Osteoblast (primary cell): ENCODE data around the gene NUBPL. TPM values are rescaled to one million over a fixed set of nuclear protein-coding genes. Genes with fewer than 3 reads are reported as not detected.
A peak's percentile ranks its signal among the peaks of the same experiment; 100 is the strongest.

ENCODE experiments used
- DNase-seq: peaks from one replicate; pipeline ENCODE4 v3.0.0; 2011; ENCODE audit warnings: low spot score, mixed read lengths; ENCODE audit not compliant: insufficient read length; ENCODE audit errors: missing footprints
- H2AFZ ChIP-seq: 2 replicates; pipeline ENCODE4 v1.6.0; 2011; ENCODE audit warnings: mild to moderate bottlenecking, low read length
- H3K27ac ChIP-seq: 2 replicates; pipeline ENCODE4 v1.5.1; 2011; ENCODE audit warnings: mild to moderate bottlenecking, low read depth, low read length, moderate library complexity
- H3K27me3 ChIP-seq: 2 replicates; pipeline ENCODE4 v1.6.0; 2012; ENCODE audit warnings: mild to moderate bottlenecking, control low read depth, inconsistent platforms, low read length, moderate library complexity; ENCODE audit not compliant: insufficient read depth
- H3K36me3 ChIP-seq: 2 replicates; pipeline ENCODE4 v1.5.1; 2011; ENCODE audit warnings: mild to moderate bottlenecking, low read length, control low read depth, moderate library complexity; ENCODE audit not compliant: insufficient read depth
- H3K4me1 ChIP-seq: 2 replicates; pipeline ENCODE4 v1.5.1; 2011; ENCODE audit warnings: mild to moderate bottlenecking, low read length, control low read depth, moderate library complexity; ENCODE audit not compliant: insufficient read depth
- H3K4me2 ChIP-seq: 2 replicates; pipeline ENCODE4 v1.6.0; 2011; ENCODE audit warnings: mild to moderate bottlenecking, low read length; ENCODE audit not compliant: insufficient read depth
- H3K4me3 ChIP-seq: fragments of 200-600 bp; sonication (generic); 3 replicates; pipeline ENCODE4 v1.5.1; 2012; ENCODE audit warnings: mild to moderate bottlenecking, low read length, inconsistent platforms; ENCODE audit not compliant: insufficient read depth
- H3K79me2 ChIP-seq: 2 replicates; pipeline ENCODE4 v1.6.0; 2012; ENCODE audit warnings: mild to moderate bottlenecking, low read length, control low read depth, inconsistent platforms; ENCODE audit not compliant: insufficient read depth
- H3K9me3 ChIP-seq: 2 replicates; pipeline ENCODE4 v1.5.1; 2011; ENCODE audit warnings: low read depth, low read length, control low read depth
- H4K20me1 ChIP-seq: 2 replicates; pipeline ENCODE4 v1.6.0; 2012; ENCODE audit warnings: mild to moderate bottlenecking, low read length, control low read depth; ENCODE audit not compliant: insufficient read depth
- CTCF ChIP-seq: IDR thresholded peaks from 2 replicates; pipeline ENCODE4 v1.5.1; 2011; ENCODE audit warnings: mild to moderate bottlenecking, low read depth, low read length, moderate library complexity; ENCODE audit errors: extremely low read depth
- total RNA-seq: library from RNA; depleted of rRNA; stranded (reverse); fragments of >200 nt; gene quantifications from 2 replicates; pipeline ENCODE4 v1.2.3, GENCODE V29; 2012

The NUBPL gene
- total RNA-seq, 1 donor = 11.6 TPM

- Histone ChIP-seq H3K9me3 (no peaks in the 10 kb centered on the region), H2AFZ (no peak overlapping the region), H3K27me3 (no peaks in the 10 kb centered on the region), H4K20me1 (no peaks in the 10 kb centered on the region), H3K4me3 (no peak overlapping the region), H3K27ac (peak overlapping the region; percentile 65), H3K79me2 (no peaks in the 10 kb centered on the region), H3K4me2 (peak overlapping the region; percentile 52), H3K4me1 (peaks cover 25% of the 10 kb centered on the region), H3K36me3 (no peaks in the 10 kb centered on the region)
- no peak for TF ChIP-seq CTCF
- peak; percentile 17 for DNase-seq
These were observed 320.5 kb downstream of the NUBPL start for GRCh38 chr14:31881531-31882310.

- Histone ChIP-seq H3K36me3 (no peaks in the 10 kb centered on the region), H3K27ac (no peak overlapping the region), H3K79me2 (no peaks in the 10 kb centered on the region), H3K9me3 (no peaks in the 10 kb centered on the region), H3K4me2 (no peak overlapping the region), H3K4me1 (peaks cover 21% of the 10 kb centered on the region), H2AFZ (no peak overlapping the region), H3K27me3 (peaks cover 4% of the 10 kb centered on the region), H4K20me1 (no peaks in the 10 kb centered on the region), H3K4me3 (no peak overlapping the region)
- DNase-seq = no peak
- no peak for TF ChIP-seq CTCF
These were observed 323.0 kb downstream of the NUBPL start for GRCh38 chr14:31884238-31884637.

GRCh38 chr14:31884776-31885379, 323.7 kb downstream of the NUBPL start:
- H2AFZ ChIP-seq = no peak overlapping the region
- no peak overlapping the region for H3K4me3 ChIP-seq
- no peaks in the 10 kb centered on the region for H3K79me2 ChIP-seq
- no peaks in the 10 kb centered on the region for H3K36me3 ChIP-seq
- TF ChIP-seq CTCF = no peak
- peaks cover 4% of the 10 kb centered on the region for H3K27me3 ChIP-seq
- no peaks in the 10 kb centered on the region for H3K9me3 ChIP-seq
- no peak overlapping the region for H3K27ac ChIP-seq
- peak; percentile 25 for DNase-seq
- no peak overlapping the region for H3K4me2 ChIP-seq
- H4K20me1 ChIP-seq = no peaks in the 10 kb centered on the region
- peaks cover 21% of the 10 kb centered on the region for H3K4me1 ChIP-seq

GRCh38 chr14:31886156-31886835, 325.1 kb downstream of the NUBPL start:
- peaks cover 4% of the 10 kb centered on the region for H3K27me3 ChIP-seq
- no peak overlapping the region for H3K4me3 ChIP-seq
- TF ChIP-seq CTCF = no peak
- no peak for DNase-seq
- no peaks in the 10 kb centered on the region for H4K20me1 ChIP-seq
- peaks cover 17% of the 10 kb centered on the region for H3K4me1 ChIP-seq
- H2AFZ ChIP-seq = no peak overlapping the region
- no peak overlapping the region for H3K4me2 ChIP-seq
- H3K27ac ChIP-seq = no peak overlapping the region
- H3K79me2 ChIP-seq = no peaks in the 10 kb centered on the region
- no peaks in the 10 kb centered on the region for H3K36me3 ChIP-seq
- H3K9me3 ChIP-seq = no peaks in the 10 kb centered on the region
